Activated CD4-positive, alpha-beta T cell treated with anti-CD3 and anti-CD28 coated beads, Interleukin-2, amount 10 ng/mL, durations not matched to agents 7 days and 5 days (primary cell): Measurements from ENCODE around the gene FRMPD1. TPM values are rescaled to one million over a fixed set of nuclear protein-coding genes. Genes with fewer than 3 reads are reported as not detected.

ENCODE experiments used
- CTCF ChIA-PET: fragments of 350-600 bp; sonication (Branson Sonifier 250); formaldehyde crosslinking; loops from one replicate; lab custom pipeline; 2021; ENCODE audit warnings: antibody characterized with exemption; lab: Charles Lee
- POLR2A ChIA-PET: fragments of 350-600 bp; sonication (Branson Sonifier 250); formaldehyde crosslinking; loops from one replicate; lab custom pipeline; 2021; ENCODE audit warnings: antibody characterized with exemption; lab: Charles Lee
- DNase-seq: peaks from one replicate; pipeline ENCODE4 v3.0.0-alpha.2; 2020
- H3K27ac Mint-ChIP-seq: one replicate; pipeline ENCODE4 v1.8.0; 2021; ENCODE audit warnings: mild to moderate bottlenecking, moderate library complexity, mixed read lengths
- H3K27me3 Mint-ChIP-seq: one replicate; pipeline ENCODE4 v1.8.0; 2021; ENCODE audit warnings: mixed read lengths
- H3K36me3 Mint-ChIP-seq: one replicate; pipeline ENCODE4 v1.8.0; 2021; ENCODE audit warnings: low read depth, mixed read lengths
- H3K4me1 Mint-ChIP-seq: one replicate; pipeline ENCODE4 v1.8.0; 2021; ENCODE audit warnings: mixed read lengths
- H3K4me3 Mint-ChIP-seq: one replicate; pipeline ENCODE4 v1.8.0; 2021; ENCODE audit warnings: mild to moderate bottlenecking, moderate library complexity, mixed read lengths
- H3K9me3 Mint-ChIP-seq: one replicate; pipeline ENCODE4 v1.8.0; 2021; ENCODE audit warnings: mixed read lengths
- total RNA-seq, 2 experiments: library from RNA; stranded (reverse); gene quantifications; one replicate each; pipeline ENCODE4 v1.2.3, GENCODE V29; 2021

Gene FRMPD1
- total RNA-seq, 2 experiments from 2014 or later, result not detected

DNA sequence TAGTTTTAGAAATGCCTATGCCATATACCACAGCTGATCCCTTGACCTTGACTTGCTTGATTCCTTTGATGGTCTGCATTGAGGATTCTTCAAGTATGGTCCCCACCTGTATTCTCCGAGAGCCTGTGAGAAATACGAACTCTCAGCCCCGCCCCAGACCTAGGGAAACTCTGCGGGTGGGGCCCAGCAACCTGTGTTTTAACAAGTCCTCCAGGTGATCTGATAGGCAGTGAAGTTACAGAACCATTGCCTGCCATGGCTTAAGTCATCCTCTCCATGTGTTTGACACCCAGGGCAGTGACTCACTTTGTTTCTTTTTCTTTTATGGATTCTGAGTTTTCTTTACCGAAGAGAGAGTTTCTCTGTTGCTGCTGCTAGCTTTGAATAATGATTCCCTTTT is 18.5 kb downstream of the FRMPD1 start:
- DNase-seq, result no peak
- ChIA-PET CTCF (no interaction called here), POLR2A (no interaction called here)
- H3K9me3 Mint-ChIP-seq, result no peaks in the 10 kb centered on the region
- H3K4me1 Mint-ChIP-seq, result no peaks in the 10 kb centered on the region
- H3K27me3 Mint-ChIP-seq, result peaks cover 48% of the 10 kb centered on the region
- H3K4me3 Mint-ChIP-seq, result no peak overlapping the region
- H3K27ac Mint-ChIP-seq, result no peak overlapping the region
- no peaks in the 10 kb centered on the region for H3K36me3 Mint-ChIP-seq

DNA sequence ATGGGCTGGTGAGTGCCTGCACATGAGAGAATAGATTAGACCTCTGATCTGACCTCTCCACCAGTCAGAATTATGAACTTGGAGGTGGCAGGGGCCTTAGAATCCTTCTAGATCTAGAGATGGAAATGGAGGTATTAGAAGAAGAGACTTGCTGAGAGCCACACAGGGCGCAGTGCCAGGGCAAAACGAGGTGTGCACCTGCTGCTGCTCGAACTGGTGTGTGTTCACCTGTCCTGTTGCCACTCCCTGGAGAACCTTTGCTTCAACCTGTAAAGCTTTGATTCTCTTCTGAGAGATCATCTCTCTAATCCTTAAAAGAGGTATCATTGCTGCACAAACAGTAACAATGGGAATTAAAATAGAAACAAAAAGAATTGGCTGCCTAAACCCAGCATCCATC is 24.9 kb downstream of the FRMPD1 start:
- POLR2A ChIA-PET, result no interaction called here
- DNase-seq, result no peak

DNA sequence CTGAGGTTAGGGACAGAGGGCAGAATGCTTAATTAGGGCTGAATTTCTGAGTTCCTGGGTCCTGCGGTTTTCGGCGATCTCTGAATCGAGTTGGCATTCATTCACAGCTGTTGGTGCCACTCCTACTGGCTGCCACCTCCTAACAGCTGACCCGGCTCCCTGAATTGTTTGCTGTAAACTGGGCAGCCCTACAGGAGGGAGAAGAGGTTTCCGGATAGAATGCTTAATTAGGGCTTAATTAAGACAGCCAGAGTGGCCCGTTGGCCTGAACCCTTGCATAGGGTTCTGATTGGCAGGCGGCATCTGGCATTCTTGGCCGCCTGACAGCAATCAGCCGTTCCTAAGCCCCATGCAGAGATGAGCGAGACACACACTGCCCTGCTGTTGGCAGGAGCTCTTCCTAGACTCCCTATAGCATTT is 25.7 kb downstream of the FRMPD1 start:
- DNase-seq, result no peak
- Mint-ChIP-seq H3K36me3 (no peaks in the 10 kb centered on the region), H3K4me1 (no peaks in the 10 kb centered on the region), H3K27ac (no peak overlapping the region), H3K9me3 (no peaks in the 10 kb centered on the region), H3K4me3 (no peak overlapping the region), H3K27me3 (peaks cover 11% of the 10 kb centered on the region)
- POLR2A ChIA-PET, result no interaction called here
- CTCF ChIA-PET, result no interaction called here

More for the DNA sequence above, 24.9 kb downstream of the FRMPD1 start:
- Mint-ChIP-seq H3K36me3 (no peaks in the 10 kb centered on the region), H3K4me3 (no peak overlapping the region), H3K27me3 (peaks cover 15% of the 10 kb centered on the region), H3K9me3 (no peaks in the 10 kb centered on the region), H3K4me1 (no peaks in the 10 kb centered on the region), H3K27ac (no peak overlapping the region)
- CTCF ChIA-PET, result no interaction called here

GRCh38 chr9:37677435-37677834 is 26.7 kb downstream of the FRMPD1 start:
- Mint-ChIP-seq H3K4me1 (no peaks in the 10 kb centered on the region), H3K4me3 (no peak overlapping the region), H3K27me3 (peaks cover 13% of the 10 kb centered on the region), H3K9me3 (no peaks in the 10 kb centered on the region), H3K36me3 (no peaks in the 10 kb centered on the region), H3K27ac (no peak overlapping the region)
- no peak for DNase-seq
- CTCF ChIA-PET, result no interaction called here
- POLR2A ChIA-PET, result no interaction called here

DNA sequence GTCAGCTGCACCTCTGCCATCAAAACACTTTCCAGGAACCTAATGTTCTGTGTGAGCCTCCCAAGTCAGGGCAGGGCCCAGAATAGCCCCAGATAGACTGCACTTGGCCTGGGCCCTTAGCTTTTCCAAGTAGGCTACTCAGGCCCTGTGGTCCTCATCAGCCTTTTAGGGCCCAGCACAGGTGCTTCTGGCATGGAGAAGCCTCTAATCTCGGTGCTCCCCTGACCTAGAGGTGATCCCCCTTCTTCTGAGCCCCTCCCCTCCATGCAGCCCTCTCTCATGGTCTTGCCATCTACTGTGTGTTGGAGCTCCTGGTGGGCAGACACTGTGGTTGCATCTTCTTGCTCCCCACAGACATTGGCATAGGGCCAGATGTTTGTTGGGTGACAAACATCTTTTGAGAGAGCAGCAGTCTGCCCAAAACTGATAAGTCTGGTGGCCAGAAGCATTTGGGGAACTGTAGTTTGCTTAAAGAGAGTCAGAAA is 28.1 kb downstream of the FRMPD1 start:
- H3K4me1 Mint-ChIP-seq, result no peaks in the 10 kb centered on the region
- H3K27me3 Mint-ChIP-seq, result peaks cover 23% of the 10 kb centered on the region
- CTCF ChIA-PET, result no interaction called here
- no peaks in the 10 kb centered on the region for H3K9me3 Mint-ChIP-seq
- no peak overlapping the region for H3K27ac Mint-ChIP-seq
- H3K4me3 Mint-ChIP-seq, result no peak overlapping the region
- no peaks in the 10 kb centered on the region for H3K36me3 Mint-ChIP-seq
- POLR2A ChIA-PET, result interaction anchor here (0.6 kb wide), 1 partner anchor 63 kb away, joined by 3 read pairs; no protein-coding TSS in a partner anchor
- DNase-seq, result no peak

DNA sequence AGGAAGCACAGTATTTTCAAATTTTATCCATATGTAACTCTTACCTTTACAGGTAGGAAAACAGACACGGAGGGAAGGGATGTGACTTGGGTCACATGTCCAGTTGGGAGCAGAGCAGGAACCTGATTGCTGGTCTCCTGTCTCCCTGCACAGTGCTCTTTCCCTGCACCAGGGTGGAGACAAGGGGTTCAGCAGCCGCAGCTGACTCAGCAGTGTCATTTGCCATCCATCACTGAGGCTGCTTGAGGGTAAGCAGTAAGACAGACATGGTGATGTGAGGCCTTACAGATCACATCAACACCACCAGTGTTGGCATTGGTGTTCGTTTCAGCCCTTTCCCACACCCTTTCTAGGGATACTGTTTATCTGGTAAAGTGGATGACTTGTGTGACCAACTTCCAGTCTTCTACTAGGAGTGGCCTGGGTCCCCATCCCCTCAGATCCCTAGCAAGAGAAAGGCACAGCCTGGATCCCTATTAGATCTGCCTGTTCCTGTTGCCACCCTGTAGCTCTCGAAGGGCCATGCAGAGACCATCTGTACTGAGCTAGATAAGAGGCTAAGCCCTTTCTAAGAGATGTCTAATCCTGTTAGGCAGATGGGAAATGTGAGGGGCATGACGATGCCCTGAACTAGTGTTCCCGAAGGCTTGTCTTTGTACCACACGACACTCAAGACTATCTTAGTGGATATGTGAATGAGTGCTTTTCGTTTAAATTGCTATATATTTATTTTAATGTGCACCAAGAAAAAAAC is 29.1 kb downstream of the FRMPD1 start:
- no peak overlapping the region for H3K4me3 Mint-ChIP-seq
- ChIA-PET CTCF (interaction anchor here (1.2 kb wide), 1 partner anchor 52 kb away, joined by 3 read pairs; no protein-coding TSS in a partner anchor), POLR2A (no interaction called here)
- peaks cover 27% of the 10 kb centered on the region for H3K27me3 Mint-ChIP-seq
- H3K27ac Mint-ChIP-seq, result no peak overlapping the region
- no peaks in the 10 kb centered on the region for H3K36me3 Mint-ChIP-seq
- no peaks in the 10 kb centered on the region for H3K9me3 Mint-ChIP-seq
- no peak for DNase-seq
- H3K4me1 Mint-ChIP-seq, result no peaks in the 10 kb centered on the region

DNA sequence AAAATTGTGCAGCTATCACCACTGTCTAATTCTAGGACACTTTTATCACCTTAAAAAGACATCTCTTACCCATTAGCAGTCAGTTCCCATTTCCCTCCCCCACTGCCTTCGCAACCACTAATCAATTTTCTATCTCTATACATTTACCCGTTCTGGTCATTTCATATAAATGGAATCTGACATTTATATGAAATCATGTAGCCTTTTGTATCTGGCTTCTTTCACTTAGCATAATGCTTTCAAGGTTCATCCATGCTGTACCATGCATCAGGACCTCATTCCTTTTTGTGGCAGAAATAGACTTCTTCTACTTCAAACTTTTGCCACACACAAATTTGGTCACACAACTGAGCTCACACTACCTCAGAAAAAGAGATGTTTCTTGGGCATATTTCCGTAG is 32.2 kb downstream of the FRMPD1 start:
- H3K27me3 Mint-ChIP-seq, result peaks cover 43% of the 10 kb centered on the region
- H3K27ac Mint-ChIP-seq, result no peak overlapping the region
- no peaks in the 10 kb centered on the region for H3K4me1 Mint-ChIP-seq
- no peak for DNase-seq
- no peaks in the 10 kb centered on the region for H3K9me3 Mint-ChIP-seq
- no peaks in the 10 kb centered on the region for H3K36me3 Mint-ChIP-seq
- no peak overlapping the region for H3K4me3 Mint-ChIP-seq
- POLR2A ChIA-PET, result no interaction called here
- CTCF ChIA-PET, result no interaction called here

DNA sequence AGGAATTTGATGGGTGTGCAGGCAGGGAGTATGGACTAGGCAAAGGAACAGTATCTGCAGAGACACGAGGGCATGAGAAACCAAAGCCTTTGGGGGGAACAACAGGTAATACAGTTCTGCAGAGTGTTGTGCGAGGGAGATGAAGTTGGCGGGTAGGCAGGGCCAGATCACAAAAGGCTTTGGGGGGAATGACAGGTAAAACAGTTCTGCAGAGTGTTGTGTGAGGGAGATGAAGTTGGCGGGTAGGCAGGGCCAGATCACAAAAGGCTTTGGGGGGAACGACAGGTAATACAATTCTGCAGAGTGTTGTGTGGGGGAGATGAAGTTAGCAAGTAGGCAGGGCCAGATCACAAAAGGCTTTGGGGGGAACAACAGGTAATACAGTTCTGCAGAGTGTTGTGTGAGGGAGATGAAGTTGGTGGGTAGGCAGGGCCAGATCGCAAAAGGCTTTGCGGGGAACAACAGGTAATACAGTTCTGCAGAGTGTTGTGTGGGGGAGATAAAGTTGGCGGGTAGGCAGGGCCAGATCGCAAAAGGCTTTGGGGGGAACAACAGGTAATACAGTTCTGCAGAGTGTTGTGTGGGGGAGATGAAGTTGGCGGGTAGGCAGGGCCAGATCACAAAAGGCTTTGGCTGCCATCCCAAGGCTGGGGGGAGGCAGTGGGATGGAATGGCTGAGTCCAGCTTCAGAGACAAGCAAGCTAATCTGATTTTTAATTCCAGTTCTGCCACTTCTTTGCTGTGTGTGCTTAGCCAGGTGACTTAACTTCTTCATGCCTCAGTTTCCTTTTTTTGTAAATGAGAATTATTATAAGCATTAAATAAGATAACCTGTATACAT is 33.0 kb downstream of the FRMPD1 start:
- H3K27ac Mint-ChIP-seq, result no peak overlapping the region
- H3K36me3 Mint-ChIP-seq, result no peaks in the 10 kb centered on the region
- H3K4me1 Mint-ChIP-seq, result no peaks in the 10 kb centered on the region
- no peak for DNase-seq
- ChIA-PET CTCF (interaction anchor here (0.7 kb wide), 1 partner anchor 10 kb away, joined by 3 read pairs; no protein-coding TSS in a partner anchor), POLR2A (no interaction called here)
- no peaks in the 10 kb centered on the region for H3K9me3 Mint-ChIP-seq
- peaks cover 43% of the 10 kb centered on the region for H3K27me3 Mint-ChIP-seq
- H3K4me3 Mint-ChIP-seq, result no peak overlapping the region

DNA sequence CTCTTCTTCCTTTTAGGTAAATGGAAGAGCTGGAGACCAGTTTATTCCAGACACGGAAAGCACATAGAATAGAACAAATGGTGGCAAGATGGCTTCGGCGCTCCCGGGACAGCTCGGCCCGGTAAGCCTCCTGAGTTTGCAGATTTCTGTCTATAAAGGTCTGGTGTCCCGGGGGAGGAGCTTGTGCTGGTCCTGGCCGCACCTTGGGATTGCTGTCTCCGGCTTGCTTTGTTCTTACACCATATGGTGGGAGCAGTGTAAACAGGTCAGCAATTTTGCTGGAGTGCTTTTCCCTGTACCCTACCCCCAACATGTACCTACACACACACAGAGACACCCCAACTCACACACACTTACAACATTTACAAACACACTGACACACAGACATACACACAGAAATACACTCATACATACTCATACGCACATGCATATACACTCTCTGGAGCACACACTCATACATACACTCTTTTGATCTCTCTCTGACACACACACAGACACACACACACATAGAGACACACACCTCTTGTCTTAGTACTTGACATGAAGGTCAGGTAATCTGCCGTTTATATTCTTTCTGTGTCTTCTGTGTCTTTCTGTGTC is 42.0 kb downstream of the FRMPD1 start:
- Mint-ChIP-seq H3K27ac (no peak overlapping the region), H3K9me3 (no peaks in the 10 kb centered on the region), H3K27me3 (peaks cover 47% of the 10 kb centered on the region), H3K36me3 (no peaks in the 10 kb centered on the region), H3K4me3 (no peak overlapping the region), H3K4me1 (no peaks in the 10 kb centered on the region)
- ChIA-PET POLR2A (no interaction called here), CTCF (interaction anchor here (0.6 kb wide), 1 partner anchor 9 kb away, joined by 3 read pairs; no protein-coding TSS in a partner anchor)
- no peak for DNase-seq

DNA sequence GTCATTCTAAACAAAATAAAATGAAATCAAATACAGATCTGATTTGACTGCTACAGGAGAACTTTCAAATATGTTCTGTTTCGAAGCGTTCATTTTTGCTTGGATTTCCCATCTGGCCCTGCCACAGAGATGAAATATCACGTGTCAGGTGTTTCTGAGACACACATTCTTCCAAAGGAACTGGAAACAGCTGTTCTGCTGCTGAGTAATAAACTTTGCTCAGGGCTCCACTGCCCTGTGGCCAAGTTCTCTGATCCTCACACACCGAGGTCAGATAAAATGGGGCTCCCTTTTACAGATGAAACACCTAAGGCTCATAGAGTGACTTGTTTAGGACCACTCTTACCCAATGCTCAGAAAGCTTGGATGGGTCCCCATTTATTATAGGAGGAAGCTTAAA is 42.5 kb downstream of the FRMPD1 start:
- H3K36me3 Mint-ChIP-seq, result no peaks in the 10 kb centered on the region
- H3K27me3 Mint-ChIP-seq, result peaks cover 46% of the 10 kb centered on the region
- H3K27ac Mint-ChIP-seq, result no peak overlapping the region
- DNase-seq, result no peak
- CTCF ChIA-PET, result interaction anchor here (0.5 to 0.6 kb wide), 2 partner anchors 9 to 1139 kb away, joined by 3 read pairs; no protein-coding TSS in a partner anchor
- H3K9me3 Mint-ChIP-seq, result no peaks in the 10 kb centered on the region
- H3K4me1 Mint-ChIP-seq, result no peaks in the 10 kb centered on the region
- H3K4me3 Mint-ChIP-seq, result no peak overlapping the region
- POLR2A ChIA-PET, result no interaction called here

- ChIA-PET POLR2A (no interaction called here), CTCF (no interaction called here)
- Mint-ChIP-seq H3K4me3 (no peak overlapping the region), H3K36me3 (no peaks in the 10 kb centered on the region), H3K27me3 (peaks cover 42% of the 10 kb centered on the region), H3K9me3 (no peaks in the 10 kb centered on the region), H3K4me1 (no peaks in the 10 kb centered on the region), H3K27ac (no peak overlapping the region)
- DNase-seq, result no peak
These were observed 43.6 kb downstream of the FRMPD1 start for GRCh38 chr9:37694355-37694754.

DNA sequence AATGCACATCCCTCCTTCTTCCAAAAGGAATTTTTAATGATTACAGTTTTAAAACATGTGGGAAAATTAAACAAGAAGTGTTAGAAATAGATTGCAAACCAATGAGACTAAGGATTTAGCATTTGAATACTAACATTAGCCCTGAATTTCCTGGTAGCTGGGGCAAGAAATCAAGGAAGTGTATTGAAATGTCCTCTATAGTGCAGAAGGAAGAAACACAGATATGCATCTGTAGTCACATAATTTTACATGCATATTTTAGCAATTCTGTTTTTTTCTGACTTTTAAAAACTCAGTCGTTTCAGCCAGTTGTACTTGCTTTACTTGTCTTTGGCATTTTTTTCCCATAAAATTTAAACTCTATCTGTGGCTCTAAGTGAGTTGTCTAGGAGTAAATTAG is 45.8 kb downstream of the FRMPD1 start:
- DNase-seq, result no peak
- Mint-ChIP-seq H3K4me3 (no peak overlapping the region), H3K36me3 (no peaks in the 10 kb centered on the region), H3K4me1 (no peaks in the 10 kb centered on the region), H3K27me3 (peaks cover 31% of the 10 kb centered on the region), H3K9me3 (no peaks in the 10 kb centered on the region), H3K27ac (no peak overlapping the region)
- POLR2A ChIA-PET, result no interaction called here
- CTCF ChIA-PET, result no interaction called here
